ENCODE results near the gene DET1.

DNA sequence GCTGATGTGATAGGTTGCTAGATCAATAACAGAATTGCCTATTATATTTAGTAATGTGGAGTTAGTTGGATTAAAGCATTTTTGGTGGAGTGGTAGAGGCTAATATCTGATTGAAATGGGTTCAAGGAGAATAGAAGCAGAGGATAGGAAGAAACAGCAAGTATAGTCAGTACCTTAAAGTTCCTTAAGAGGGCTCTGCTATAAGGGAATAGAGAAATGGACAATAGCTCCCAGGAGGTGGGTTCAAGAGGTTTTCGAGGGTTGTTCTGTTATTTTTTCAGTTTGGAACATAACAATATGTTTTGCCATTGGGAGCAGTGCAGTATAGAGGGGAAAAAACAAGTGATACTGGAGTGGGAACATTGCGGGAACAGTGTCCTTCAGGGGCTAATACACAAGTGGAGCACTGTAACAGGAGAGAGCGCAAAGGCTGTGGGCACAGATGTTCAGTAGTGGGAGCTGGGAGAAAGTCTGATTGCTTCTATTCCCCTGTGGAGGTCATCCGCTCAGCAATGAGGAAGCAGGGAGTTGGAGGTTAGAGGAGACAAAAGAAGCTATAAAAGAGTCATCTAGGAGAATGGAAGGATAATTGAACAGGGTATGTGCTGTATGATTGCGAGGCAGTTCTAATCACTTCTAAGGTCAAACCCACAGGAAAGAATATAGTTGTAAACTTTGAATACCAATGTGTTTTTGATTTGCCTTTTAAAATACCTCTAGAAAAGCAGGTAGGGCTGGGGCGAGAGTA lies 75.7 kb downstream of the DET1 start:
- TF ChIP-seq, protein P1, sequence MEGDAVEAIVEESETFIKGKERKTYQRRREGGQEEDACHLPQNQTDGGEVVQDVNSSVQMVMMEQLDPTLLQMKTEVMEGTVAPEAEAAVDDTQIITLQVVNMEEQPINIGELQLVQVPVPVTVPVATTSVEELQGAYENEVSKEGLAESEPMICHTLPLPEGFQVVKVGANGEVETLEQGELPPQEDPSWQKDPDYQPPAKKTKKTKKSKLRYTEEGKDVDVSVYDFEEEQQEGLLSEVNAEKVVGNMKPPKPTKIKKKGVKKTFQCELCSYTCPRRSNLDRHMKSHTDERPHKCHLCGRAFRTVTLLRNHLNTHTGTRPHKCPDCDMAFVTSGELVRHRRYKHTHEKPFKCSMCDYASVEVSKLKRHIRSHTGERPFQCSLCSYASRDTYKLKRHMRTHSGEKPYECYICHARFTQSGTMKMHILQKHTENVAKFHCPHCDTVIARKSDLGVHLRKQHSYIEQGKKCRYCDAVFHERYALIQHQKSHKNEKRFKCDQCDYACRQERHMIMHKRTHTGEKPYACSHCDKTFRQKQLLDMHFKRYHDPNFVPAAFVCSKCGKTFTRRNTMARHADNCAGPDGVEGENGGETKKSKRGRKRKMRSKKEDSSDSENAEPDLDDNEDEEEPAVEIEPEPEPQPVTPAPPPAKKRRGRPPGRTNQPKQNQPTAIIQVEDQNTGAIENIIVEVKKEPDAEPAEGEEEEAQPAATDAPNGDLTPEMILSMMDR (IDR thresholded peaks at IDR 0.05): no peak
- TF ChIP-seq NFYB (CRISPR knock-in tag; conservative IDR thresholded peaks at IDR 0.05; ENCODE audit: low read depth) (no peak), ZNF138 (CRISPR knock-in tag; conservative IDR thresholded peaks at IDR 0.05) (no peak), NR3C1 (CRISPR knock-in tag; conservative IDR thresholded peaks at IDR 0.05; ENCODE audit: low read depth) (no peak)
- TF ChIP-seq, protein P2, sequence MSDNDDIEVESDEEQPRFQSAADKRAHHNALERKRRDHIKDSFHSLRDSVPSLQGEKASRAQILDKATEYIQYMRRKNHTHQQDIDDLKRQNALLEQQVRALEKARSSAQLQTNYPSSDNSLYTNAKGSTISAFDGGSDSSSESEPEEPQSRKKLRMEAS (CRISPR knock-in tag; IDR thresholded peaks at IDR 0.05): no peak
